B cell (primary cell): ENCODE data around the gene CCDC178. TPM values are rescaled to one million over a fixed set of nuclear protein-coding genes. Genes with fewer than 3 reads are reported as not detected.

Source experiments
- ATAC-seq: fragments of 200-7000 bp; cut with Tn5 transposase; one replicate; pipeline ENCODE4 v1.10.0; 2021; ENCODE audit warnings: low read depth, mild to moderate bottlenecking, moderate number of reproducible peaks, moderate library complexity
- CTCF ChIA-PET: fragments of 350-600 bp; sonication (Branson Sonifier 250); formaldehyde crosslinking; loops from one replicate; lab custom pipeline; 2021; ENCODE audit warnings: antibody characterized with exemption, inconsistent platforms; lab: Charles Lee
- POLR2A ChIA-PET: fragments of 350-600 bp; sonication (Branson Sonifier 250); formaldehyde crosslinking; loops from one replicate; lab custom pipeline; 2021; ENCODE audit warnings: antibody characterized with exemption; lab: Charles Lee
- DNase-seq: peaks from one replicate; pipeline ENCODE4 v3.0.0; 2013
- H2AFZ ChIP-seq: 2 replicates; pipeline ENCODE4 v1.6.1; 2012; ENCODE audit warnings: mild to moderate bottlenecking, low read depth, low read length; ENCODE audit not compliant: insufficient read depth, poor library complexity, severe bottlenecking
- H3K27ac ChIP-seq, 2 donors: 1 replicate in 1 of 2; 2 replicates in 1 of 2; pipeline ENCODE4 v1.5.1; 2012 to 2013; ENCODE audit warnings: low read length in 2 of 2, mild to moderate bottlenecking in 2 of 2, moderate library complexity in 1 of 2
- H3K27me3 ChIP-seq, 4 experiments: fragments of 200-600 bp in 1 of 4; sonication (generic) in 1 of 4; replicated peaks in 1 of 4; 1 replicate in 2 of 4; 2 replicates in 2 of 4; pipeline versions ENCODE4 v1.6.1 to v1.7.0; 2013 to 2016; ENCODE audit warnings: low read length in 3 of 4, mild to moderate bottlenecking in 2 of 4, mixed read lengths in 1 of 4, moderate library complexity in 1 of 4; ENCODE audit not compliant: insufficient read depth in 4 of 4, control insufficient read depth in 3 of 4; ENCODE audit errors: control extremely low read depth in 1 of 4
- H3K36me3 ChIP-seq, 2 experiments: replicated peaks in 1 of 2; 1 replicate in 1 of 2; 2 replicates in 1 of 2; pipeline versions ENCODE4 v1.6.1 to v1.7.1; 2013; ENCODE audit warnings: low read length in 1 of 2; ENCODE audit not compliant: insufficient read depth in 2 of 2, control insufficient read depth in 1 of 2; ENCODE audit errors: control extremely low read depth in 1 of 2, extremely low read depth in 1 of 2
- H3K4me1 ChIP-seq, 2 donors: fragments of 200-600 bp in 1 of 2; sonication (generic) in 1 of 2; 1 replicate in 1 of 2; 2 replicates in 1 of 2; pipeline versions ENCODE4 v1.5.1 to v1.6.1; 2013 to 2017; ENCODE audit warnings: low read length in 2 of 2; ENCODE audit not compliant: control insufficient read depth in 2 of 2, insufficient read depth in 2 of 2
- H3K4me2 ChIP-seq: replicated peaks from 2 replicates; pipeline ENCODE3; 2012; ENCODE audit warnings: mild to moderate bottlenecking, low read depth, low read length; ENCODE audit not compliant: poor library complexity, severe bottlenecking
- H3K4me3 ChIP-seq, 5 experiments: fragments of 200-600 bp in 1 of 5; sonication (generic) in 1 of 5; 1 replicate in 3 of 5; 2 replicates in 2 of 5; pipeline versions ENCODE4 v1.5.1 to v1.7.0; 2011 to 2016; ENCODE audit warnings: low read length in 4 of 5, mild to moderate bottlenecking in 4 of 5, low read depth in 2 of 5, control low read depth in 1 of 5, moderate library complexity in 1 of 5; ENCODE audit not compliant: insufficient read depth in 1 of 5; ENCODE audit errors: control extremely low read depth in 1 of 5, extremely low read depth in 1 of 5
- H3K79me2 ChIP-seq: fragments of 200-600 bp; sonication (generic); one replicate; pipeline ENCODE4 v1.6.0; 2016; ENCODE audit warnings: low read length; ENCODE audit not compliant: control insufficient read depth, insufficient read depth
- H3K9ac ChIP-seq: fragments of 200-600 bp; sonication (generic); 2 replicates; pipeline ENCODE4 v1.6.1; 2017; ENCODE audit warnings: mild to moderate bottlenecking, low read length, moderate library complexity
- H3K9me3 ChIP-seq, 3 donors: one replicate each; pipeline versions ENCODE4 v1.6.1 to v1.7.1; 2013; ENCODE audit warnings: low read length in 2 of 3; ENCODE audit not compliant: control insufficient read depth in 2 of 3, insufficient read depth in 1 of 3; ENCODE audit errors: control extremely low read depth in 1 of 3
- H4K20me1 ChIP-seq: 2 replicates; pipeline ENCODE4 v1.6.0; 2012; ENCODE audit warnings: mild to moderate bottlenecking, low read length; ENCODE audit not compliant: insufficient read depth, control insufficient read depth, poor library complexity, severe bottlenecking
- H3K27ac Mint-ChIP-seq: one replicate; pipeline ENCODE4 v1.8.0; 2021; ENCODE audit warnings: mixed read lengths
- H3K27me3 Mint-ChIP-seq: one replicate; pipeline ENCODE4 v1.8.0; 2021; ENCODE audit warnings: mixed read lengths
- H3K4me1 Mint-ChIP-seq: one replicate; pipeline ENCODE4 v1.8.0; 2021; ENCODE audit warnings: mixed read lengths
- H3K4me3 Mint-ChIP-seq: one replicate; pipeline ENCODE4 v1.8.0; 2021; ENCODE audit warnings: mixed read lengths
- H3K9me3 Mint-ChIP-seq: one replicate; pipeline ENCODE4 v1.8.0; 2022; ENCODE audit warnings: mixed read lengths; ENCODE audit not compliant: insufficient read depth
- EZH2 ChIP-seq: IDR thresholded peaks from 2 replicates; pipeline ENCODE4 v1.6.1; 2012; ENCODE audit warnings: borderline replicate concordance, low read depth, mild to moderate bottlenecking, moderate library complexity, low read length; ENCODE audit not compliant: insufficient read depth, poor library complexity, severe bottlenecking
- WGBS: methylation state at CpG from one replicate; pipeline ENCODE4 v1.1.5; 2013; ENCODE audit warnings: missing lambda C conversion rate; ENCODE audit not compliant: insufficient coverage; 5-methylcytosine and 5-hydroxymethylcytosine counted together
- intact Hi-C: fragments of 100-400 bp; cut with micrococcal nuclease; formaldehyde crosslinking; loops from one replicate; pipeline ENCODE4 v1.10.0; 2022
- polyA plus RNA-seq: library from polyadenylated mRNA; depleted of rRNA; stranded (reverse); fragments of >200 nt; gene quantifications from 2 replicates; pipeline ENCODE4 v1.2.3, GENCODE V29; 2012
- total RNA-seq, 2 donors: library from RNA; stranded (reverse); fragments of 120-200 nt in 1 of 2; gene quantifications; 1 replicate in 1 of 2; 2 replicates in 1 of 2; pipeline versions ENCODE4 v1.2.3 to v1.2.4, GENCODE V29; 2013 to 2022
- TF ChIP-seq, protein P1 (sequence below): fragments of 200-600 bp; IDR thresholded peaks from one replicate; pipeline ENCODE4 v1.8.0; 2022; ENCODE audit warnings: antibody characterized with exemption, mild to moderate bottlenecking

Gene CCDC178
- total and polyA plus RNA-seq, 2 donors (not counting 1 experiment from before 2014, with no cell fraction given), result not detected

DNA sequence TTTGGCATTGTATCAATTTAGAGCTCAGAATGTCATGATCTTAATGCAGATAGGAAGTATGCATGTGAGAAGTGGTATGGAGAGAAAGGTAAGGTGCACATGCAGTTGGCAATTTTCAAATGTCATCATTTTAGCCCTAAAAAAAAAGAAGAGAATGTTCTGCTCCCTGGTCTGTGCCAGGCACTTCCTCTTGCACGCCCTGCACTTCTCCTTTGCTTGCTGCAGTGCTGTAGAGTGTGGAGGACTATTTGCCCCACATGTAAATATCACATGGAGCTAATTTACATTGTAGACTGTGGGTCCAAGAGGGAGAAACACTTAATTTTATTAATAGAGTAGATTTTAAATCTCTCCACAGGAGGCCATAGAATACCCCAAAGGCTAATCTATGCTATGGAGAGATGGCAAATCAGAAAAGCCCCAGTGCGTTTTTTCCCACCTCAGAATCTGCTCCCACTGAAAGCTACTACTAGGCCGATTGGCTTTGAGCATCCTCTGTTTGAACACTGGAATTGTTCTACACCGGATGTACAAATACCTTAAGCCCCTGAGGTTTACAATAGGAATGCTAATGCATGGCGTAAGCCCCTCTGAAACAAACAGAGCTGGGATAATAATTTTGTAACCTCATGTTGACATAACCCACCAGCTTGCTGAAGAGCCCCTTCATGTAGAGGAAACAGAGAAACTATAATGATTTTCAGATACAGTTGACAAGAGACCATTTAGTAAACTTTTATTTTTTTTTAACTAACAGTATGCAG is 530.5 kb downstream of the CCDC178 start:
- Histone ChIP-seq H3K27me3 (no peaks in the 10 kb centered on the region), H3K4me2 (peak overlapping the region; percentile 44), H3K9me3 (peaks cover 0 to 8% (median 1%) of the 10 kb centered on the region in 3 donors), H3K4me3 (no peak overlapping the region), H3K9ac (no peak overlapping the region), H3K79me2 (no peaks in the 10 kb centered on the region), H3K27ac (peak overlapping the region in 1 of 2 donors; percentile 58), H4K20me1 (no peaks in the 10 kb centered on the region), H3K4me1 (peaks cover 32 to 39% of the 10 kb centered on the region in 2 donors), H3K36me3 (no peaks in the 10 kb centered on the region), H2AFZ (no peak overlapping the region)
- DNase-seq (peak; percentile 63), ATAC-seq (peak; percentile 87)
- H3K27me3 Mint-ChIP-seq, result no peaks in the 10 kb centered on the region
- H3K4me3 Mint-ChIP-seq, result peak overlapping the region; percentile 11
- H3K27ac Mint-ChIP-seq, result no peak overlapping the region
- TF ChIP-seq, protein P1, sequence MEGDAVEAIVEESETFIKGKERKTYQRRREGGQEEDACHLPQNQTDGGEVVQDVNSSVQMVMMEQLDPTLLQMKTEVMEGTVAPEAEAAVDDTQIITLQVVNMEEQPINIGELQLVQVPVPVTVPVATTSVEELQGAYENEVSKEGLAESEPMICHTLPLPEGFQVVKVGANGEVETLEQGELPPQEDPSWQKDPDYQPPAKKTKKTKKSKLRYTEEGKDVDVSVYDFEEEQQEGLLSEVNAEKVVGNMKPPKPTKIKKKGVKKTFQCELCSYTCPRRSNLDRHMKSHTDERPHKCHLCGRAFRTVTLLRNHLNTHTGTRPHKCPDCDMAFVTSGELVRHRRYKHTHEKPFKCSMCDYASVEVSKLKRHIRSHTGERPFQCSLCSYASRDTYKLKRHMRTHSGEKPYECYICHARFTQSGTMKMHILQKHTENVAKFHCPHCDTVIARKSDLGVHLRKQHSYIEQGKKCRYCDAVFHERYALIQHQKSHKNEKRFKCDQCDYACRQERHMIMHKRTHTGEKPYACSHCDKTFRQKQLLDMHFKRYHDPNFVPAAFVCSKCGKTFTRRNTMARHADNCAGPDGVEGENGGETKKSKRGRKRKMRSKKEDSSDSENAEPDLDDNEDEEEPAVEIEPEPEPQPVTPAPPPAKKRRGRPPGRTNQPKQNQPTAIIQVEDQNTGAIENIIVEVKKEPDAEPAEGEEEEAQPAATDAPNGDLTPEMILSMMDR, result no peak
- TF ChIP-seq EZH2, result no peak
- peaks cover 2% of the 10 kb centered on the region for H3K9me3 Mint-ChIP-seq
- ChIA-PET POLR2A (interaction anchor here (1.6 kb wide), 1 partner anchor 41 kb away, joined by 5 read pairs; no protein-coding TSS in a partner anchor), CTCF (interaction anchor here (0.9 to 2.2 kb wide), 7 partner anchors 9 to 195 kb away, joined by 3 to 13 read pairs (median 4); partner anchors contain the start of gene KLHL14)
- peaks cover 45% of the 10 kb centered on the region for H3K4me1 Mint-ChIP-seq
- intact Hi-C loops, result no loop called here
- WGBS, result 70% methylated on average over 2 of the region's 5 CpGs

DNA sequence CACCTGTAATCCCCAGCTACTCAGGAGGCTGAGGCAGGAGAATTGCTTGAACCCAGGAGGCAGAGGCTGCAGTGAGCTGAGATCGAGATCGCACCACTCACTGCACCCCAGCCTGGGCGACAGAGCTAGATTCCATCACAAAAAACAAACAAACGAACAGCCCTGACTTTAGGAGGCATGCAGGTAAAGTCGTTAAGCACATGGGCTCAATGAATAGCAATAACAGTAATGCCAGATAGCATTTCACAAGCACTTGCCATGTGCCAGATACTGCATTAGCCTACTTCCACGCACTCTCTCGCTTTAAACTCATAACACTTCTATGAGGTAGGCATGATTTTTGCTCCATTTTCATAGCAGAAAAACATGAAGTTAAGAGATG is 532.1 kb downstream of the CCDC178 start:
- ChIA-PET POLR2A (no interaction called here), CTCF (interaction anchor here (1.7 kb wide), 1 partner anchor 17 kb away, joined by 4 read pairs; no protein-coding TSS in a partner anchor)
- TF ChIP-seq EZH2, result no peak
- TF ChIP-seq, protein P1, result no peak
- no peak for DNase-seq
- peaks cover 0 to 8% (median 1%) of the 10 kb centered on the region in 3 donors for H3K9me3 ChIP-seq
- no peak overlapping the region for H3K27ac ChIP-seq
- H4K20me1 ChIP-seq, result no peaks in the 10 kb centered on the region
- H3K79me2 ChIP-seq, result no peaks in the 10 kb centered on the region
- 100% methylated on average over 5 of the region's 7 CpGs for WGBS
- no peak overlapping the region for H3K4me3 ChIP-seq
- no peaks in the 10 kb centered on the region for H3K27me3 Mint-ChIP-seq
- H3K27me3 ChIP-seq, result no peaks in the 10 kb centered on the region
- peaks cover 32 to 37% of the 10 kb centered on the region in 2 donors for H3K4me1 ChIP-seq
- H3K27ac Mint-ChIP-seq, result no peak overlapping the region
- ATAC-seq, result no peak
- H2AFZ ChIP-seq, result no peak overlapping the region
- H3K4me3 Mint-ChIP-seq, result no peak overlapping the region
- no peak overlapping the region for H3K4me2 ChIP-seq
- peaks cover 45% of the 10 kb centered on the region for H3K4me1 Mint-ChIP-seq
- no peaks in the 10 kb centered on the region for H3K36me3 ChIP-seq
- H3K9me3 Mint-ChIP-seq, result peaks cover 2% of the 10 kb centered on the region
- intact Hi-C loops, result no loop called here
- H3K9ac ChIP-seq, result no peak overlapping the region
